Measurements from ENCODE around the gene LHX1.

LHX1 gene

DNA sequence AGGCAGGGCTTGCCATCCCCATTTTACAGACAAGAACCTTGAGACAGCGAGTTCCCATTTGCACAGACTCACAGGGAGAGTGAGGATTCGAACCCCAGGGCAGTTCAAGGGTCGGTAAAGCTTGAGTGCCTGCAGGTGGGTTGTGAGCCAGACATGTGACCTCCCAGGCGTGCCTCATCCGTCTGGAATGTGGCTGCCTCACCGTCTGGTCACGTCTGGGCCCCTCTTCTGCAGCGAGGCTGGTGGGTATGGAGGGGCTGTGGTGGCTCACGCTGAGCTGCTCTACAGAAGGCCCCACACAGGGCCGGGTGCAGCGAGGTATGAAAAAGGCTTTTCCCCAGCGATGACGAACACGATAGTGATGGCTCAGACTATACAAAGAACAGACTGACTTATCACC, 35.8 kb upstream of the LHX1 start:
- H3K4me1 ChIP-seq (ENCODE audit: insufficient read depth, low read length, poor library complexity, severe bottlenecking), result no peaks in the 10 kb centered on the region
- H3K9me3 ChIP-seq (ENCODE audit: insufficient read depth, low read depth, low read length), result no peaks in the 10 kb centered on the region
- H2AFZ ChIP-seq (ENCODE audit: low read length), result no peak overlapping the region
- H3K4me3 ChIP-seq (ENCODE audit: low read length, poor library complexity, severe bottlenecking), result no peak overlapping the region
- no peaks in the 10 kb centered on the region for H3K9me2 ChIP-seq (replicated peaks; ENCODE audit: low read depth, low read length)
- H3F3A ChIP-seq (ENCODE audit: low read depth), result no peaks in the 10 kb centered on the region
- no peaks in the 10 kb centered on the region for H3K27me3 ChIP-seq (ENCODE audit: insufficient read depth, low read length, poor library complexity, severe bottlenecking)
- no peaks in the 10 kb centered on the region for H3K79me2 ChIP-seq (ENCODE audit: insufficient read depth, low read length)
- TF ChIP-seq, protein P1, sequence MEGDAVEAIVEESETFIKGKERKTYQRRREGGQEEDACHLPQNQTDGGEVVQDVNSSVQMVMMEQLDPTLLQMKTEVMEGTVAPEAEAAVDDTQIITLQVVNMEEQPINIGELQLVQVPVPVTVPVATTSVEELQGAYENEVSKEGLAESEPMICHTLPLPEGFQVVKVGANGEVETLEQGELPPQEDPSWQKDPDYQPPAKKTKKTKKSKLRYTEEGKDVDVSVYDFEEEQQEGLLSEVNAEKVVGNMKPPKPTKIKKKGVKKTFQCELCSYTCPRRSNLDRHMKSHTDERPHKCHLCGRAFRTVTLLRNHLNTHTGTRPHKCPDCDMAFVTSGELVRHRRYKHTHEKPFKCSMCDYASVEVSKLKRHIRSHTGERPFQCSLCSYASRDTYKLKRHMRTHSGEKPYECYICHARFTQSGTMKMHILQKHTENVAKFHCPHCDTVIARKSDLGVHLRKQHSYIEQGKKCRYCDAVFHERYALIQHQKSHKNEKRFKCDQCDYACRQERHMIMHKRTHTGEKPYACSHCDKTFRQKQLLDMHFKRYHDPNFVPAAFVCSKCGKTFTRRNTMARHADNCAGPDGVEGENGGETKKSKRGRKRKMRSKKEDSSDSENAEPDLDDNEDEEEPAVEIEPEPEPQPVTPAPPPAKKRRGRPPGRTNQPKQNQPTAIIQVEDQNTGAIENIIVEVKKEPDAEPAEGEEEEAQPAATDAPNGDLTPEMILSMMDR (conservative IDR thresholded peaks at IDR 0.05; ENCODE audit: low read length), result no peak
- H4K20me1 ChIP-seq (ENCODE audit: insufficient read depth, low read length, poor library complexity, severe bottlenecking), result no peaks in the 10 kb centered on the region
- no peak overlapping the region for H3K4me2 ChIP-seq (ENCODE audit: low read depth, low read length, poor library complexity, severe bottlenecking)
- no peak overlapping the region for H3K9ac ChIP-seq (ENCODE audit: low read depth, low read length, poor library complexity, severe bottlenecking)
- no peaks in the 10 kb centered on the region for H3K36me3 ChIP-seq (ENCODE audit: insufficient read depth, low read length)

DNA sequence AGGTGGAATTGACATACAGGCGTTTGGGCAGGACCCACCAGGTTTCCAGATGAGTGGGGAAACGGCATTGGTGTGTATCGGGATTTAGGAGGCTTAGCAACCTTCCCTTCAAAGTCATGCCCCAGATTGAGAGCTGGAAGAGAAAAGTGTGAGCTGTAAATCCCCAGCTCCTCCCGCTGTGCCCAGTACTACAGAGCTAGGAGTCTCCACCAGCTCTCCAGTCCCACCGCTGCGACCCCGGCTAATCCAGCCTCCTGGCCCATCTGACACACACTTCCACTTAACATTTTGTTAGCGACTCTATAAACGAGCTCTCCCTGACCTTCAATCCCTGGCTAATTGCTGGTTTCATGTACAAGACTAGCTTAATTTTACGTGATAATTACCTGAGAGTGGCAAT, 29.9 kb upstream of the LHX1 start:
- Histone ChIP-seq H3K9me2 (replicated peaks; ENCODE audit: low read depth, low read length) (no peaks in the 10 kb centered on the region), H3K9ac (ENCODE audit: low read depth, low read length, poor library complexity, severe bottlenecking) (no peak overlapping the region), H2AFZ (ENCODE audit: low read length) (no peak overlapping the region), H3K4me2 (ENCODE audit: low read depth, low read length, poor library complexity, severe bottlenecking) (no peak overlapping the region), H3K9me3 (ENCODE audit: insufficient read depth, low read depth, low read length) (no peaks in the 10 kb centered on the region), H3K36me3 (ENCODE audit: insufficient read depth, low read length) (no peaks in the 10 kb centered on the region), H3K4me1 (ENCODE audit: insufficient read depth, low read length, poor library complexity, severe bottlenecking) (no peaks in the 10 kb centered on the region), H4K20me1 (ENCODE audit: insufficient read depth, low read length, poor library complexity, severe bottlenecking) (no peaks in the 10 kb centered on the region), H3K27me3 (ENCODE audit: insufficient read depth, low read length, poor library complexity, severe bottlenecking) (no peaks in the 10 kb centered on the region), H3K79me2 (ENCODE audit: insufficient read depth, low read length) (no peaks in the 10 kb centered on the region), H3F3A (ENCODE audit: low read depth) (no peaks in the 10 kb centered on the region), H3K4me3 (ENCODE audit: low read length, poor library complexity, severe bottlenecking) (no peak overlapping the region)
- TF ChIP-seq EZH2phosphoT487 (IDR thresholded peaks at IDR 0.05; ENCODE audit: borderline replicate concordance), result no peak
- TF ChIP-seq, protein P1 (conservative IDR thresholded peaks at IDR 0.05; ENCODE audit: low read length), result no peak

DNA sequence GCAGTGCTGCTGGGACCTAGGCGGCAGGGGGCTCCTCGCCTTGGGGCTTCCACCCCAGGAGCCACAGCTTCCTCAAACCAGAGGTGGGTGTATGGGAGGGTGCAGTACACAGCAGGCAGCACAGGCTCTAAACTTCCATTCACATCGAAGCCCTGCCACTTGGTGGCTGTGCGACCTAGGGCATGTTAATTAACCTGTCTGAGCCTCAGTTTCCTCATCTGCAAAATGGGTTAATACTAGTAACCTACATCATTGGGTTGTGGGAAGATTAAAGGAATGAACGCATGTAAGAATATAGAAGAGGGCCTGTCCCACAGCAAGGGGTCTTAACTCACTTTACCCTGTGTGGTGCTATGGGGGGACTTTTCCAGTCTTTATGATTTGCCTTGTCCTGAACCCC, 26.8 kb upstream of the LHX1 start:
- Histone ChIP-seq H3K9me3 (ENCODE audit: insufficient read depth, low read depth, low read length) (no peaks in the 10 kb centered on the region), H3K9ac (ENCODE audit: low read depth, low read length, poor library complexity, severe bottlenecking) (no peak overlapping the region), H4K20me1 (ENCODE audit: insufficient read depth, low read length, poor library complexity, severe bottlenecking) (no peaks in the 10 kb centered on the region), H3K4me1 (ENCODE audit: insufficient read depth, low read length, poor library complexity, severe bottlenecking) (no peaks in the 10 kb centered on the region), H3K4me3 (ENCODE audit: low read length, poor library complexity, severe bottlenecking) (no peak overlapping the region), H3K9me2 (replicated peaks; ENCODE audit: low read depth, low read length) (no peaks in the 10 kb centered on the region), H2AFZ (ENCODE audit: low read length) (no peak overlapping the region), H3K79me2 (ENCODE audit: insufficient read depth, low read length) (no peaks in the 10 kb centered on the region), H3K36me3 (ENCODE audit: insufficient read depth, low read length) (no peaks in the 10 kb centered on the region), H3K27me3 (ENCODE audit: insufficient read depth, low read length, poor library complexity, severe bottlenecking) (no peaks in the 10 kb centered on the region), H3F3A (ENCODE audit: low read depth) (no peaks in the 10 kb centered on the region), H3K4me2 (ENCODE audit: low read depth, low read length, poor library complexity, severe bottlenecking) (no peak overlapping the region)
- TF ChIP-seq EZH2phosphoT487 (IDR thresholded peaks at IDR 0.05; ENCODE audit: borderline replicate concordance), result no peak
- TF ChIP-seq, protein P1 (conservative IDR thresholded peaks at IDR 0.05; ENCODE audit: low read length), result no peak

Data from Loucy (cell line).